ENCODE results near the gene GLI3. TPM values are rescaled to one million over a fixed set of nuclear protein-coding genes. Genes with fewer than 3 reads are reported as not detected.

GLI3 gene
- total and polyA plus RNA-seq, 2 donors from 2014 or later = 0.92 to 11.1 TPM

DNA sequence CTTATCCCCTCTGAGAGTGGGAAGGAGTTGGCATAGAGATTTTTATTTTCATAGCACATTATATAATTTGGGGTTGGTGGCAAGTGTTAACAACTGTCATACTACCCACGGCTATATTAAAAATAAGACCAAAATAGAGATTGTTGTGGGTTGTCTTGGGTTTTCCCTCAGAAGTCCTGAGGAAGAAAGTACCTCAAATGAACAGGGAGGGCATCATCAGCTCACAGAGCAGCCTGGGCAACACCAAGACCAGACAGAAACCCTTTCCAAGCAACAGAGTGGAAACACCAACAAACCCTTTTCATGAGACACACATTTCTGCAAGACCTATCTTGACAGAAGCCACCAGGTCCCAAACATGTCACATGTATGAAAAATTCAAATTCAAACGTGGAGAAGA lies 121.2 kb downstream of the GLI3 start:
- H3K36me3 ChIP-seq (ENCODE audit: control insufficient read depth in 2 of 3, insufficient read depth in 3 of 3, low read length in 3 of 3) = no peaks in the 10 kb centered on the region
- no peaks in the 10 kb centered on the region for H3K27me3 ChIP-seq (ENCODE audit: control insufficient read depth, insufficient read depth, low read length)
- intact Hi-C loops (cut with DNase I) = no loop called here
- H3K4me3 ChIP-seq (ENCODE audit: low read length in 3 of 3) = no peak overlapping the region
- H3K27ac ChIP-seq (ENCODE audit: low read depth in 2 of 2, low read length in 2 of 2) = no peak overlapping the region
- FAIRE-seq = no peak
- no peak overlapping the region for H3K9ac ChIP-seq (ENCODE audit: low read length in 3 of 3)
- TF ChIP-seq, protein P1, sequence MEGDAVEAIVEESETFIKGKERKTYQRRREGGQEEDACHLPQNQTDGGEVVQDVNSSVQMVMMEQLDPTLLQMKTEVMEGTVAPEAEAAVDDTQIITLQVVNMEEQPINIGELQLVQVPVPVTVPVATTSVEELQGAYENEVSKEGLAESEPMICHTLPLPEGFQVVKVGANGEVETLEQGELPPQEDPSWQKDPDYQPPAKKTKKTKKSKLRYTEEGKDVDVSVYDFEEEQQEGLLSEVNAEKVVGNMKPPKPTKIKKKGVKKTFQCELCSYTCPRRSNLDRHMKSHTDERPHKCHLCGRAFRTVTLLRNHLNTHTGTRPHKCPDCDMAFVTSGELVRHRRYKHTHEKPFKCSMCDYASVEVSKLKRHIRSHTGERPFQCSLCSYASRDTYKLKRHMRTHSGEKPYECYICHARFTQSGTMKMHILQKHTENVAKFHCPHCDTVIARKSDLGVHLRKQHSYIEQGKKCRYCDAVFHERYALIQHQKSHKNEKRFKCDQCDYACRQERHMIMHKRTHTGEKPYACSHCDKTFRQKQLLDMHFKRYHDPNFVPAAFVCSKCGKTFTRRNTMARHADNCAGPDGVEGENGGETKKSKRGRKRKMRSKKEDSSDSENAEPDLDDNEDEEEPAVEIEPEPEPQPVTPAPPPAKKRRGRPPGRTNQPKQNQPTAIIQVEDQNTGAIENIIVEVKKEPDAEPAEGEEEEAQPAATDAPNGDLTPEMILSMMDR (IDR thresholded peaks at IDR 0.05; ENCODE audit: borderline replicate concordance, extremely low read depth, insufficient read depth) = no peak
- no peaks in the 10 kb centered on the region for H3K9me3 ChIP-seq (ENCODE audit: control insufficient read depth in 2 of 3, insufficient read depth in 1 of 3, low read length in 3 of 3)
- H3K4me1 ChIP-seq (ENCODE audit: control insufficient read depth in 2 of 3, insufficient read depth in 2 of 3, low read depth in 1 of 3, low read length in 3 of 3) = no peaks in the 10 kb centered on the region
- no peak for DNase-seq

DNA sequence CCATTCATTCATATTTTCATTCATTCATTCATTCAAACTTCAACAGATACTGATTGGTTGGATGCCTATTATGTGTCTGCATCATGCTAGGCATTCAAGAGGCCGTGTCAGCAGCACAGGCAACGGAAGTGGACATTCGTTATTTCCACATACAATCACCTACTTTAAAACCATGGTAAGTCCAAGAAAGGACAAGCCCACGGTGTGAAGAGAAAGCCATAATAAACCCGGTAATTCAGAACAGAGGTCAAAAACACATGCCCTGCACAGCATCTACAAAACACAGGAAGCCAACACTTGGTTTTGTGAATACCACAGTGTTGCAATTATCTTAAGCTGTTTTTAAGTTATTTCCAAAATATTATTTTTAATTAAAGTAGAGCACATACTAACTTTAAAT lies 126.7 kb downstream of the GLI3 start:
- DNase-seq (no peak), FAIRE-seq (no peak)
- H3K27ac ChIP-seq (ENCODE audit: low read depth in 2 of 2, low read length in 2 of 2) = no peak overlapping the region
- no peaks in the 10 kb centered on the region for H3K9me3 ChIP-seq (ENCODE audit: control insufficient read depth in 2 of 3, insufficient read depth in 1 of 3, low read length in 3 of 3)
- intact Hi-C loops (cut with DNase I) = no loop called here
- no peaks in the 10 kb centered on the region for H3K27me3 ChIP-seq (ENCODE audit: control insufficient read depth, insufficient read depth, low read length)
- H3K4me1 ChIP-seq (ENCODE audit: control insufficient read depth in 2 of 3, insufficient read depth in 2 of 3, low read depth in 1 of 3, low read length in 3 of 3) = no peaks in the 10 kb centered on the region
- no peak overlapping the region for H3K4me3 ChIP-seq (ENCODE audit: low read length in 3 of 3)
- no peaks in the 10 kb centered on the region for H3K36me3 ChIP-seq (ENCODE audit: control insufficient read depth in 2 of 3, insufficient read depth in 3 of 3, low read length in 3 of 3)
- no peak overlapping the region for H3K9ac ChIP-seq (ENCODE audit: low read length in 3 of 3)
- TF ChIP-seq, protein P1 (IDR thresholded peaks at IDR 0.05; ENCODE audit: borderline replicate concordance, extremely low read depth, insufficient read depth) = no peak

- Histone ChIP-seq H3K4me1 (ENCODE audit: control insufficient read depth in 2 of 3, insufficient read depth in 2 of 3, low read depth in 1 of 3, low read length in 3 of 3) (no peaks in the 10 kb centered on the region), H3K27ac (ENCODE audit: low read depth in 2 of 2, low read length in 2 of 2) (no peak overlapping the region)
These were observed 128.0 kb downstream of the GLI3 start for GRCh38 chr7:42108803-42109528.

More at GRCh38 chr7:42108803-42109528, 128.0 kb downstream of the GLI3 start:
- DNase-seq = no peak
- FAIRE-seq = no peak
- intact Hi-C loops (cut with DNase I) = no loop called here
- no peaks in the 10 kb centered on the region for H3K36me3 ChIP-seq (ENCODE audit: control insufficient read depth in 2 of 3, insufficient read depth in 3 of 3, low read length in 3 of 3)
- H3K27me3 ChIP-seq (ENCODE audit: control insufficient read depth, insufficient read depth, low read length) = no peaks in the 10 kb centered on the region
- no peak overlapping the region for H3K9ac ChIP-seq (ENCODE audit: low read length in 3 of 3)
- no peaks in the 10 kb centered on the region for H3K9me3 ChIP-seq (ENCODE audit: control insufficient read depth in 2 of 3, insufficient read depth in 1 of 3, low read length in 3 of 3)
- TF ChIP-seq, protein P1 (IDR thresholded peaks at IDR 0.05; ENCODE audit: borderline replicate concordance, extremely low read depth, insufficient read depth) = no peak
- H3K4me3 ChIP-seq (ENCODE audit: low read length in 3 of 3) = no peak overlapping the region

Measured in kidney (tissue), 14 donors.